Heart left ventricle (tissue), 13 donors: ENCODE measurements around the gene MLC1.

Experiments
- POLR2A ChIP-seq, 2 donors: fragments of 450-650 bp; IDR thresholded peaks; one replicate each; pipeline ENCODE4 v1.6.1; 2017; ENCODE audit warnings: antibody characterized with exemption in 2 of 2, mild to moderate bottlenecking in 2 of 2, moderate library complexity in 2 of 2
- TF ChIP-seq, protein P1 (sequence below), 12 donors: fragments of 200-600 bp; sonication (generic) in 4 of 12; IDR thresholded peaks; one replicate each; pipeline versions ENCODE4 v1.5.0 to v1.8.0; 2018 to 2022; ENCODE audit warnings: antibody characterized with exemption in 12 of 12, mild to moderate bottlenecking in 5 of 12
- donor health status: ischemic (EF 13 %, LVEDD 7.1; RV severe dilation, severe dysfunction).
- donor health status: DM: no; HTN: yes; CAD: no.
- donor health status: DM: no; HTN: no; CAD: no.
- donor health status: ischemic (EF 25% LVEDD 6.9; RV normal size, moderate dysfunction).
- donor health status: ischemic (EF 25% LVEDD 5.7; RV mildly dilated, moderate dysfunction).
- donor health status: ischemic (EF 35%, LVEDD 5.7; RV mildly dilated, moderate dysfunction).
- donor health status: nonischemic (EF 11% LVEDD 7.7; RV severe dilation, severe dysfunction).
- donor health status: DM: yes; HTN: yes; CAD: no.
- donor health status: PGD.
- donor health status: ischemic (EF 29% LVEDD 5.4; RV normal size, mild dysfunction).
- donor health status: nonischemic (EF 23%, LVEDD 6.1; RV moderate dilation, normal function).

DNA sequence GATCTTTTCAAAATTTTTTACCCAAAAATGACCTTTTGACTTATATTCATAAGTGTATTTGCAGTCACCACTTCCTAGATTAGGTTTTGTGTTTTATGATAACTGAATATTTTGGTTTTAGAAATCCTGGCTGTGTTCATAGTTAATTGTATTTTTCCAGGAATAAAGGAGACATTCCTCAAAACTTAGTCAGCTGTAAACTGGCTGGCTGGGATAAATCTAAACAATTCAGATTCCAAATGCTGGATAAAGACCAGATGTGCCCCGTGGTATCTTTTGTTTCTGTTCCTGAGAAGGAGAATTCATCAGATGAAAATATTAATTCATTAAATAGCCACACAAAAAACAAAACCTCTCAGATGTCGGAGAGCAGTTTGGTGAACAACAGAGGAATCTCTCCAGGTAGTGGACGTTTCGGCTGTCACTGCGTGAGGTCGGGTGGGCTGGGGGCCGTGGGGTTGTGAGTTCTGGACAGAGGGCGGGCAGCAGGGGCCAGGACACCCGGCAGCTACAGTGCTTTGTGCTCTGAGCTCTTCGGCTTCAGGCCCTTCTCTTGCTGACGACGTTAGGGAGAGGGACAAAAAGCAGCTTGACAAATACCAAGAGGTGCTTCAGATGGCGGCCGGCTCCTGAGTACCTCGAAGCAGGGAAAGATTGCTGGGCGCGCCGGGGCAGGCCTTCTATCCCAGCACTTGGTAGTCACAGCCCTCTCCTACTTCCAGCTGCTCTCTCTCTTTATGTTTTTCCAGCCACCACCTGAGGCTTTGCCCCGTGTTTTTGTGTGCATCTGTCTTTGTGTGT is 29.2 kb upstream of the MLC1 start:
- TF ChIP-seq, protein P1, sequence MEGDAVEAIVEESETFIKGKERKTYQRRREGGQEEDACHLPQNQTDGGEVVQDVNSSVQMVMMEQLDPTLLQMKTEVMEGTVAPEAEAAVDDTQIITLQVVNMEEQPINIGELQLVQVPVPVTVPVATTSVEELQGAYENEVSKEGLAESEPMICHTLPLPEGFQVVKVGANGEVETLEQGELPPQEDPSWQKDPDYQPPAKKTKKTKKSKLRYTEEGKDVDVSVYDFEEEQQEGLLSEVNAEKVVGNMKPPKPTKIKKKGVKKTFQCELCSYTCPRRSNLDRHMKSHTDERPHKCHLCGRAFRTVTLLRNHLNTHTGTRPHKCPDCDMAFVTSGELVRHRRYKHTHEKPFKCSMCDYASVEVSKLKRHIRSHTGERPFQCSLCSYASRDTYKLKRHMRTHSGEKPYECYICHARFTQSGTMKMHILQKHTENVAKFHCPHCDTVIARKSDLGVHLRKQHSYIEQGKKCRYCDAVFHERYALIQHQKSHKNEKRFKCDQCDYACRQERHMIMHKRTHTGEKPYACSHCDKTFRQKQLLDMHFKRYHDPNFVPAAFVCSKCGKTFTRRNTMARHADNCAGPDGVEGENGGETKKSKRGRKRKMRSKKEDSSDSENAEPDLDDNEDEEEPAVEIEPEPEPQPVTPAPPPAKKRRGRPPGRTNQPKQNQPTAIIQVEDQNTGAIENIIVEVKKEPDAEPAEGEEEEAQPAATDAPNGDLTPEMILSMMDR (IDR thresholded peaks at IDR 0.05): no peak
- no peak for TF ChIP-seq POLR2A (IDR thresholded peaks at IDR 0.05)
